GM23248 (cell line): ENCODE results near the gene RAI1. TPM values are rescaled to one million over a fixed set of nuclear protein-coding genes. Genes with fewer than 3 reads are reported as not detected.

Experiments
- DNase-seq: peaks from one replicate; pipeline ENCODE4 v3.0.0-alpha.2; 2015
- H2AFZ ChIP-seq: fragments of 200-600 bp; sonication (generic); 2 replicates; pipeline ENCODE4 v1.6.1; 2016; ENCODE audit warnings: antibody characterized with exemption
- H3F3A ChIP-seq: fragments of 200-600 bp; sonication (generic); 2 replicates; pipeline ENCODE4 v1.6.1; 2016; ENCODE audit warnings: mild to moderate bottlenecking, antibody characterized with exemption, mixed run types; ENCODE audit not compliant: insufficient read depth
- H3K27ac ChIP-seq: fragments of 200-600 bp; sonication (generic); 2 replicates; pipeline ENCODE4 v1.5.1; 2016; ENCODE audit warnings: mild to moderate bottlenecking
- H3K27me3 ChIP-seq: fragments of 200-600 bp; sonication (generic); replicated peaks from 2 replicates; pipeline ENCODE4 v1.6.1; 2016; ENCODE audit warnings: mild to moderate bottlenecking; ENCODE audit not compliant: insufficient read depth
- H3K36me3 ChIP-seq: fragments of 200-600 bp; sonication (generic); 2 replicates; pipeline ENCODE4 v1.6.1; 2016; ENCODE audit warnings: low read depth, mild to moderate bottlenecking
- H3K4me1 ChIP-seq: fragments of 200-600 bp; sonication (generic); 2 replicates; pipeline ENCODE4 v1.6.1; 2016; ENCODE audit warnings: mild to moderate bottlenecking; ENCODE audit not compliant: insufficient read depth
- H3K4me2 ChIP-seq: fragments of 200-600 bp; sonication (generic); one replicate; pipeline ENCODE4 v1.6.1; 2016; ENCODE audit warnings: mild to moderate bottlenecking; ENCODE audit not compliant: unreplicated experiment
- H3K4me3 ChIP-seq: fragments of 200-600 bp; sonication (generic); 2 replicates; pipeline ENCODE4 v1.5.1; 2016; ENCODE audit warnings: mild to moderate bottlenecking
- H3K79me2 ChIP-seq: fragments of 200-600 bp; sonication (generic); 2 replicates; pipeline ENCODE4 v1.6.1; 2016; ENCODE audit warnings: mild to moderate bottlenecking; ENCODE audit not compliant: insufficient read depth
- H3K9ac ChIP-seq: fragments of 200-600 bp; sonication (generic); 2 replicates; pipeline ENCODE4 v1.6.1; 2016; ENCODE audit warnings: mild to moderate bottlenecking
- H3K9me2 ChIP-seq: fragments of 200-600 bp; sonication (generic); 2 replicates; pipeline ENCODE4 v1.6.1; 2016; ENCODE audit warnings: mixed run types, mild to moderate bottlenecking, moderate library complexity; ENCODE audit not compliant: insufficient read depth
- H3K9me3 ChIP-seq: fragments of 200-600 bp; sonication (generic); one replicate; pipeline ENCODE4 v1.6.1; 2017; ENCODE audit warnings: low read depth
- H4K20me1 ChIP-seq: fragments of 200-600 bp; sonication (generic); 2 replicates; pipeline ENCODE4 v1.6.0; 2016; ENCODE audit not compliant: insufficient read depth
- EZH2 ChIP-seq: fragments of 200-600 bp; sonication (generic); IDR thresholded peaks from 2 replicates; pipeline ENCODE4 v1.6.1; 2018; ENCODE audit warnings: antibody characterized with exemption, mild to moderate bottlenecking; ENCODE audit not compliant: insufficient read depth, poor library complexity, severe bottlenecking
- EZH2phosphoT487 ChIP-seq: fragments of 200-600 bp; sonication (generic); IDR thresholded peaks from 2 replicates; pipeline ENCODE4 v1.6.1; 2018; ENCODE audit warnings: antibody characterized with exemption, moderate library complexity, mild to moderate bottlenecking, low read depth; ENCODE audit not compliant: insufficient read depth
- WGBS, 2 experiments: methylation state at CpG; one replicate each; pipeline ENCODE4 v1.1.6; 2015 to 2017; ENCODE audit warnings: low lambda C conversion rate in 2 of 2, low coverage in 1 of 2; ENCODE audit errors: missing lambda C conversion rate in 2 of 2; 5-methylcytosine and 5-hydroxymethylcytosine counted together
- in situ Hi-C: fragments of 300-500 bp; cut with MboI; formaldehyde crosslinking; loops from 2 replicates; pipeline ENCODE4 v1.15.0; 2020
- polyA plus RNA-seq: library from polyadenylated mRNA; unstranded; fragments of >200 nt; fragmentation: Nextera tagmentation; extraction: Ambion mirVana; gene quantifications from 2 replicates; pipeline ENCODE4 v1.2.1, GENCODE V29; 2016
- total RNA-seq: library from RNA; depleted of rRNA; stranded (reverse); fragments of >200 nt; shearing (Covaris generic); gene quantifications from 2 replicates; pipeline ENCODE4 v1.2.3, GENCODE V29; 2014

The RAI1 gene
- total and polyA plus RNA-seq, 2 experiments from 2014 or later = 5.2 to 9.1 TPM

- no peaks in the 10 kb centered on the region for H3K27me3 ChIP-seq
- no peak overlapping the region for H2AFZ ChIP-seq
- peak overlapping the region; percentile 84 for H3K4me2 ChIP-seq
- H3K4me3 ChIP-seq = peak overlapping the region; percentile 68
- H3K27ac ChIP-seq = no peak overlapping the region
- TF ChIP-seq EZH2 = no peak
- TF ChIP-seq EZH2phosphoT487 = no peak
- no peaks in the 10 kb centered on the region for H4K20me1 ChIP-seq
- no peaks in the 10 kb centered on the region for H3F3A ChIP-seq
- 0 out of 2 replicates have a peak overlapping the region, but pooled peaks have one; percentile 19 for H3K9ac ChIP-seq
- peaks cover 42% of the 10 kb centered on the region for H3K79me2 ChIP-seq
- H3K4me1 ChIP-seq = peaks cover 9% of the 10 kb centered on the region; the same call in 1 of the 2 replicates
- no peaks in the 10 kb centered on the region for H3K9me2 ChIP-seq
- no peaks in the 10 kb centered on the region for H3K36me3 ChIP-seq
- DNase-seq = peak; percentile 63
- in situ Hi-C loops = no loop called here
- 18 to 21% methylated on average over 32 to 37 of the region's 37 CpGs for WGBS, 2 experiments
- H3K9me3 ChIP-seq = no peaks in the 10 kb centered on the region
These were observed 102.8 kb downstream of the RAI1 start for GRCh38 chr17:17783825-17784656.

- Histone ChIP-seq H3K36me3 (no peaks in the 10 kb centered on the region), H3F3A (no peaks in the 10 kb centered on the region), H3K4me1 (peaks cover 9% of the 10 kb centered on the region; the same call in 1 of the 2 replicates), H3K27ac (no peak overlapping the region), H3K4me3 (no peak overlapping the region), H3K9me2 (no peaks in the 10 kb centered on the region), H4K20me1 (no peaks in the 10 kb centered on the region), H3K4me2 (no peak overlapping the region), H3K27me3 (no peaks in the 10 kb centered on the region), H3K79me2 (peaks cover 49% of the 10 kb centered on the region), H2AFZ (no peak overlapping the region), H3K9ac (no peak overlapping the region), H3K9me3 (no peaks in the 10 kb centered on the region)
- 75 to 76% methylated on average over 7 of the region's 7 CpGs for WGBS, 2 experiments
- peak; percentile 60 for DNase-seq
- in situ Hi-C loops = no loop called here
- TF ChIP-seq EZH2phosphoT487 = no peak
- no peak for TF ChIP-seq EZH2
These were observed 103.5 kb downstream of the RAI1 start for GRCh38 chr17:17784657-17785267.

DNA sequence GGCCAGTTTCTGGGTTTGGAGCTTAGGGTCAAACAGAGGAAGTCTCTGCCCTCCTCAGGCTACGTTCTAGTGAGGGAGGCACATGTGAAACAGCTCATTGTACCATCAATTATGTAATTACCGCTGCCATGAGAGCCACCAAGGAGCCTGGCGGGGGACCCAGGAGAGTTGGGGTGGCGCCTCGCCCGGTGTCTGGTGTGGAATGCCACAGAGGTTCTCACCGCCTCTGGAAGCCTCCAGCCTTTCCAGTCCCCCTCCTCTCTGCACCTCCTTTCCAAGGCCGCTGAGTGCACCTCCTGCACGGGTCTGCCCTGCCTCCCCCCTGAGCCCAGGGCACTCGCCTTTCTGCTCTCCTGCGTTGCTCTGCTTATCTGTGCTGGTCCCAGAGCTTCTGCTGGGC, 104.1 kb downstream of the RAI1 start:
- in situ Hi-C loops = no loop called here
- TF ChIP-seq EZH2phosphoT487 = no peak
- no peak for TF ChIP-seq EZH2
- 93 to 97% methylated on average over 11 of the region's 11 CpGs for WGBS, 2 experiments
- Histone ChIP-seq H3K4me1 (peaks cover 9% of the 10 kb centered on the region; the same call in 1 of the 2 replicates), H3K79me2 (peaks cover 52% of the 10 kb centered on the region), H3F3A (no peaks in the 10 kb centered on the region), H3K9ac (no peak overlapping the region), H3K27ac (no peak overlapping the region), H3K4me3 (no peak overlapping the region), H2AFZ (no peak overlapping the region), H4K20me1 (no peaks in the 10 kb centered on the region), H3K27me3 (no peaks in the 10 kb centered on the region), H3K36me3 (no peaks in the 10 kb centered on the region), H3K9me2 (no peaks in the 10 kb centered on the region), H3K9me3 (no peaks in the 10 kb centered on the region), H3K4me2 (no peak overlapping the region)
- DNase-seq = no peak

- Histone ChIP-seq H3K79me2 (peaks cover 51% of the 10 kb centered on the region), H3K4me2 (no peak overlapping the region), H3K9ac (no peak overlapping the region), H3K4me1 (peaks cover 9% of the 10 kb centered on the region; the same call in 1 of the 2 replicates), H4K20me1 (no peaks in the 10 kb centered on the region), H2AFZ (no peak overlapping the region), H3K27me3 (no peaks in the 10 kb centered on the region), H3K4me3 (no peak overlapping the region), H3K27ac (no peak overlapping the region), H3K9me2 (no peaks in the 10 kb centered on the region), H3K9me3 (no peaks in the 10 kb centered on the region), H3K36me3 (no peaks in the 10 kb centered on the region), H3F3A (no peaks in the 10 kb centered on the region)
- DNase-seq = no peak
- 86 to 100% methylated on average over 1 to 2 of the region's 2 CpGs for WGBS, 2 experiments
- in situ Hi-C loops = no loop called here
- TF ChIP-seq EZH2 = no peak
- TF ChIP-seq EZH2phosphoT487 = no peak
These were observed 105.7 kb downstream of the RAI1 start for GRCh38 chr17:17786998-17787397.
